ENCODE data around the gene TCF7L1.

- TF ChIP-seq EZH2phosphoT487 (IDR thresholded peaks at IDR 0.05; ENCODE audit: insufficient read depth, low read depth): no peak
- TF ChIP-seq EZH2 (IDR thresholded peaks at IDR 0.05; ENCODE audit: insufficient read depth, poor library complexity, severe bottlenecking): no peak
Observed at GRCh38 chr2:85255813-85256594, 122.8 kb downstream of the TCF7L1 start.

Measured in GM23248 (cell line).